Stimulated activated CD8-positive, alpha-beta memory T cell treated with anti-CD3 and anti-CD28 coated beads, Interleukin-15, amount 100 ng/mL, for 4 hours (primary cell): Measurements from ENCODE around the gene ANKRD37.
"Not testable (repeated sequence)": the region's sequence is repeated elsewhere in the genome, so short reads cannot be mapped to it uniquely, and the experiment has no call there.

ENCODE experiments used
- DNase-seq, 2 donors: peaks; one replicate each; pipeline ENCODE4 v3.0.0-alpha.2; 2020; ENCODE audit warnings: low read depth in 2 of 2

The ANKRD37 gene

GRCh38 chr4:185396724-185397385 is at the start of gene ANKRD37:
TSS of gene ANKRD37 (plus strand) at chr4:185396841. CDS start at chr4:185396924, 83 bp downstream.
- DNase-seq: peak in 1 of 2 donors; percentile 0

- DNase-seq: no peak
Observed at GRCh38 chr4:185346975-185347601, 49.6 kb upstream of the ANKRD37 start.

GRCh38 chr4:185351691-185352090 is 45.0 kb upstream of the ANKRD37 start:
- no peak for DNase-seq

- DNase-seq: no peak
Observed at GRCh38 chr4:185352202-185352601, 44.4 kb upstream of the ANKRD37 start.

GRCh38 chr4:185352741-185353140 is 43.9 kb upstream of the ANKRD37 start:
- DNase-seq: no peak

- no peak for DNase-seq
Observed at GRCh38 chr4:185357211-185357610, 39.4 kb upstream of the ANKRD37 start.

- DNase-seq: no peak
Observed at GRCh38 chr4:185357733-185358440, 38.8 kb upstream of the ANKRD37 start.

- DNase-seq: no peak
Observed at GRCh38 chr4:185358514-185358913, 38.1 kb upstream of the ANKRD37 start.

- no peak for DNase-seq
Observed at GRCh38 chr4:185358959-185359358, 37.7 kb upstream of the ANKRD37 start.

GRCh38 chr4:185359767-185360446 is 36.7 kb upstream of the ANKRD37 start:
- DNase-seq: no peak

- no peak for DNase-seq
Observed at GRCh38 chr4:185361872-185362271, 34.8 kb upstream of the ANKRD37 start.

- DNase-seq: not testable (repeated sequence)
Observed at GRCh38 chr4:185362570-185362969, 34.1 kb upstream of the ANKRD37 start.

- no peak for DNase-seq
Observed at GRCh38 chr4:185363251-185363650, 33.4 kb upstream of the ANKRD37 start.

- DNase-seq: no peak
Observed at GRCh38 chr4:185364886-185365285, 31.8 kb upstream of the ANKRD37 start.

GRCh38 chr4:185369731-185370130 is 26.9 kb upstream of the ANKRD37 start:
- no peak for DNase-seq

GRCh38 chr4:185370268-185370949 is 26.2 kb upstream of the ANKRD37 start:
- DNase-seq: no peak

- no peak for DNase-seq
Observed at GRCh38 chr4:185371702-185372101, 24.9 kb upstream of the ANKRD37 start.

GRCh38 chr4:185374027-185374426 is 22.6 kb upstream of the ANKRD37 start:
- DNase-seq: no peak

GRCh38 chr4:185374573-185374972 is 22.1 kb upstream of the ANKRD37 start:
- no peak for DNase-seq

GRCh38 chr4:185378264-185378663 is 18.4 kb upstream of the ANKRD37 start:
- DNase-seq: no peak
